Measurements from ENCODE around the gene IFT57.

The IFT57 gene

GRCh38 chr3:108218811-108219210, 3.4 kb downstream of the IFT57 start:
- H3K4me1 ChIP-seq (ENCODE audit: insufficient read depth, low read length): peaks cover 38% of the 10 kb centered on the region
- TF ChIP-seq EZH2 (IDR thresholded peaks at IDR 0.05; ENCODE audit: borderline replicate concordance, low read depth, low read length, severe bottlenecking) (no peak), CTCF (IDR thresholded peaks at IDR 0.05; ENCODE audit: borderline replicate concordance, extremely low read depth, low read length, poor library complexity, severe bottlenecking) (no peak)

GRCh38 chr3:108215871-108216270, 6.4 kb downstream of the IFT57 start:
- no peaks in the 10 kb centered on the region for H3K79me2 ChIP-seq (ENCODE audit: insufficient read depth, low read length)
- no peak overlapping the region for H3K4me3 ChIP-seq (ENCODE audit: low read depth in 1 of 2, low read length in 2 of 2)
- no peak overlapping the region for H3K9ac ChIP-seq (ENCODE audit: low read depth, low read length)
- no peak for ATAC-seq (ENCODE audit: insufficient read depth, low read depth)
- no peak overlapping the region for H2AFZ ChIP-seq (ENCODE audit: low read depth, low read length)
- no peaks in the 10 kb centered on the region for H3K36me3 ChIP-seq (ENCODE audit: insufficient read depth, low read length)
- peak overlapping the region; percentile 6; the same call in 1 of the 2 replicates for H3K4me2 ChIP-seq (ENCODE audit: insufficient read depth, low read length)
- no peak for DNase-seq
- peaks cover 16% of the 10 kb centered on the region; the same call in 1 of the 2 replicates for H3K4me1 ChIP-seq (ENCODE audit: insufficient read depth, low read length)
- no peak overlapping the region for H3K27ac ChIP-seq (ENCODE audit: low read length)
- no peaks in the 10 kb centered on the region for H4K20me1 ChIP-seq (ENCODE audit: insufficient read depth, low read length)
- TF ChIP-seq CTCF (IDR thresholded peaks at IDR 0.05; ENCODE audit: borderline replicate concordance, extremely low read depth, low read length, poor library complexity, severe bottlenecking) (no peak), EZH2 (IDR thresholded peaks at IDR 0.05; ENCODE audit: borderline replicate concordance, low read depth, low read length, severe bottlenecking) (no peak)
- no peaks in the 10 kb centered on the region for H3K9me3 ChIP-seq (ENCODE audit: insufficient read depth, low read length, severe bottlenecking)
- H3K27me3 ChIP-seq (ENCODE audit: insufficient read depth, low read length, poor library complexity): no peaks in the 10 kb centered on the region

More at GRCh38 chr3:108218811-108219210, 3.4 kb downstream of the IFT57 start:
- Histone ChIP-seq H3K9me3 (ENCODE audit: insufficient read depth, low read length, severe bottlenecking) (no peaks in the 10 kb centered on the region), H3K79me2 (ENCODE audit: insufficient read depth, low read length) (no peaks in the 10 kb centered on the region), H3K27me3 (ENCODE audit: insufficient read depth, low read length, poor library complexity) (no peaks in the 10 kb centered on the region), H3K27ac (ENCODE audit: low read length) (no peak overlapping the region), H2AFZ (ENCODE audit: low read depth, low read length) (no peak overlapping the region), H3K9ac (ENCODE audit: low read depth, low read length) (no peak overlapping the region), H3K4me3 (ENCODE audit: low read depth in 1 of 2, low read length in 2 of 2) (no peak overlapping the region), H3K4me2 (ENCODE audit: insufficient read depth, low read length) (no peak overlapping the region), H3K36me3 (ENCODE audit: insufficient read depth, low read length) (no peaks in the 10 kb centered on the region), H4K20me1 (ENCODE audit: insufficient read depth, low read length) (no peaks in the 10 kb centered on the region)
- DNase-seq (no peak), ATAC-seq (ENCODE audit: insufficient read depth, low read depth) (no peak)

GRCh38 chr3:108209579-108209978, 12.6 kb downstream of the IFT57 start:
- Histone ChIP-seq H2AFZ (ENCODE audit: low read depth, low read length) (no peak overlapping the region), H3K4me2 (ENCODE audit: insufficient read depth, low read length) (no peak overlapping the region), H3K79me2 (ENCODE audit: insufficient read depth, low read length) (no peaks in the 10 kb centered on the region), H3K9me3 (ENCODE audit: insufficient read depth, low read length, severe bottlenecking) (no peaks in the 10 kb centered on the region), H3K27ac (ENCODE audit: low read length) (no peak overlapping the region), H3K36me3 (ENCODE audit: insufficient read depth, low read length) (no peaks in the 10 kb centered on the region), H4K20me1 (ENCODE audit: insufficient read depth, low read length) (no peaks in the 10 kb centered on the region), H3K4me1 (ENCODE audit: insufficient read depth, low read length) (no peaks in the 10 kb centered on the region), H3K4me3 (ENCODE audit: low read depth in 1 of 2, low read length in 2 of 2) (no peak overlapping the region), H3K9ac (ENCODE audit: low read depth, low read length) (no peak overlapping the region), H3K27me3 (ENCODE audit: insufficient read depth, low read length, poor library complexity) (no peaks in the 10 kb centered on the region)
- ATAC-seq (ENCODE audit: insufficient read depth, low read depth) (no peak), DNase-seq (no peak)
- TF ChIP-seq EZH2 (IDR thresholded peaks at IDR 0.05; ENCODE audit: borderline replicate concordance, low read depth, low read length, severe bottlenecking) (no peak), CTCF (IDR thresholded peaks at IDR 0.05; ENCODE audit: borderline replicate concordance, extremely low read depth, low read length, poor library complexity, severe bottlenecking) (no peak)

GRCh38 chr3:108208831-108209230, 13.4 kb downstream of the IFT57 start:
- no peaks in the 10 kb centered on the region for H3K36me3 ChIP-seq (ENCODE audit: insufficient read depth, low read length)
- no peak for ATAC-seq (ENCODE audit: insufficient read depth, low read depth)
- H3K79me2 ChIP-seq (ENCODE audit: insufficient read depth, low read length): no peaks in the 10 kb centered on the region
- TF ChIP-seq CTCF (IDR thresholded peaks at IDR 0.05; ENCODE audit: borderline replicate concordance, extremely low read depth, low read length, poor library complexity, severe bottlenecking): no peak
- no peak for TF ChIP-seq EZH2 (IDR thresholded peaks at IDR 0.05; ENCODE audit: borderline replicate concordance, low read depth, low read length, severe bottlenecking)
- H3K27me3 ChIP-seq (ENCODE audit: insufficient read depth, low read length, poor library complexity): no peaks in the 10 kb centered on the region
- H3K4me3 ChIP-seq (ENCODE audit: low read depth in 1 of 2, low read length in 2 of 2): no peak overlapping the region
- no peaks in the 10 kb centered on the region for H3K4me1 ChIP-seq (ENCODE audit: insufficient read depth, low read length)
- H2AFZ ChIP-seq (ENCODE audit: low read depth, low read length): no peak overlapping the region
- H4K20me1 ChIP-seq (ENCODE audit: insufficient read depth, low read length): no peaks in the 10 kb centered on the region
- DNase-seq: no peak
- H3K27ac ChIP-seq (ENCODE audit: low read length): no peak overlapping the region
- no peak overlapping the region for H3K4me2 ChIP-seq (ENCODE audit: insufficient read depth, low read length)
- H3K9ac ChIP-seq (ENCODE audit: low read depth, low read length): no peak overlapping the region
- H3K9me3 ChIP-seq (ENCODE audit: insufficient read depth, low read length, severe bottlenecking): no peaks in the 10 kb centered on the region
